C4-2B (cell line): ENCODE results near the gene TOB1.

Experiments
- H3K27ac ChIP-seq: fragments of 450-650 bp; 2 replicates; pipeline ENCODE4 v1.5.1; 2017
- ZFX ChIP-seq: fragments of 450-650 bp; IDR thresholded peaks from 2 replicates; pipeline ENCODE4 v1.6.1; 2017
- TF ChIP-seq, protein P1 (sequence below): fragments of 450-650 bp; conservative IDR thresholded peaks from 2 replicates; pipeline ENCODE4 v1.5.1; 2017; ENCODE audit warnings: mild to moderate bottlenecking

Gene TOB1

GRCh38 chr17:50892101-50892776, 26.1 kb upstream of the TOB1 start:
- no peak overlapping the region for H3K27ac ChIP-seq
- no peak for TF ChIP-seq ZFX
- TF ChIP-seq, protein P1, sequence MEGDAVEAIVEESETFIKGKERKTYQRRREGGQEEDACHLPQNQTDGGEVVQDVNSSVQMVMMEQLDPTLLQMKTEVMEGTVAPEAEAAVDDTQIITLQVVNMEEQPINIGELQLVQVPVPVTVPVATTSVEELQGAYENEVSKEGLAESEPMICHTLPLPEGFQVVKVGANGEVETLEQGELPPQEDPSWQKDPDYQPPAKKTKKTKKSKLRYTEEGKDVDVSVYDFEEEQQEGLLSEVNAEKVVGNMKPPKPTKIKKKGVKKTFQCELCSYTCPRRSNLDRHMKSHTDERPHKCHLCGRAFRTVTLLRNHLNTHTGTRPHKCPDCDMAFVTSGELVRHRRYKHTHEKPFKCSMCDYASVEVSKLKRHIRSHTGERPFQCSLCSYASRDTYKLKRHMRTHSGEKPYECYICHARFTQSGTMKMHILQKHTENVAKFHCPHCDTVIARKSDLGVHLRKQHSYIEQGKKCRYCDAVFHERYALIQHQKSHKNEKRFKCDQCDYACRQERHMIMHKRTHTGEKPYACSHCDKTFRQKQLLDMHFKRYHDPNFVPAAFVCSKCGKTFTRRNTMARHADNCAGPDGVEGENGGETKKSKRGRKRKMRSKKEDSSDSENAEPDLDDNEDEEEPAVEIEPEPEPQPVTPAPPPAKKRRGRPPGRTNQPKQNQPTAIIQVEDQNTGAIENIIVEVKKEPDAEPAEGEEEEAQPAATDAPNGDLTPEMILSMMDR: no peak

DNA sequence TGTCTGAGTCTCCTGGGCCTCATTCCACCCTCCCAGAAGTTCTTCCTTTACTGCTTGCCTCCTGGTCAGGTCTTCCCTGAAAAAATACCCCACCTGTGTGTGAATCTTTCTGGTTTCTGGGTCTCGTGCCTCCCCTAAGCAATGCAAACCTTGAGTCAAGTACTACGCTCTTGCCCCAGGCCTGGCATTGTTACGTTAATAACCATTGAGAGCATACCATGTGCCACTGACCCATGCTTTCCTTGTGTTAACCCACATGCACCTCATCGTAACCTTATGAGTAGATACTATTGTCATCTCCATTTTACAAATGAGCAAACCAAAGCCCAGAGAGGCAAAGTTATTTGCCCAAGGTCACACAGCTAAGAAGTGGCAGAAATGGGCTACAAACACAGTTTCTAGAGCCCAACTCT, 25.4 kb upstream of the TOB1 start:
- no peak for TF ChIP-seq ZFX
- TF ChIP-seq, protein P1: no peak
- H3K27ac ChIP-seq: no peak overlapping the region

GRCh38 chr17:50890675-50891516, 24.7 kb upstream of the TOB1 start:
- H3K27ac ChIP-seq: no peak overlapping the region
- TF ChIP-seq, protein P1: no peak
- no peak for TF ChIP-seq ZFX

DNA sequence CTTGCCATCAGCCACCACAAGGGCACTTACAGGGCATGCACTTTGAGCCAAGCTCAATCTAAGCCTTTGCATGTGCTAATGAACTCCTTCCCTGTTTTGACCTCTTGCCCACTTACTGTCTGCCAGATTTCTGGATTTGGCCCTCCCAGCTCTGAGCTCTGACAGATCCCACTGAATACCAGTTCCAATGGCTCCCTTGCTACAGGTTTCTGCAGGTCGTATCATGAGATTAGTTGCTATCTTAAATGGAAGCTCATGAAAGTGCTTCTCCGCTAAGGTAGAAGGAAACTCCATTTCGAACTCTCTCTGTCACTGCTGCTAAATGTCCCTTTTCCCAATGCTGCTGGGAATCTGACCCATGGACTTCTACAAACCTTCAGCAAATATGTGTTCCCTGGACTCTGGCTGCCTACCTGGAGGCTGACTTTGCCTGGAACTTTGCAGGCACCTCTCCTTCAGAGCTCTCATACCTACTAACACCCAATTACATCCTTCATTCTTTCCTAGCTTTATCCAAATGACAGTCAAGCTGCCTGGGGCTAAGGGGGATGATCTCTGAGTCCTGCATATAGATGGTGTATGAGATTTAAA, 23.5 kb upstream of the TOB1 start:
- H3K27ac ChIP-seq: no peak overlapping the region
- no peak for TF ChIP-seq ZFX
- TF ChIP-seq, protein P1: no peak

GRCh38 chr17:50887705-50888245, 21.6 kb upstream of the TOB1 start:
- no peak overlapping the region for H3K27ac ChIP-seq
- TF ChIP-seq, protein P1: no peak
- no peak for TF ChIP-seq ZFX

DNA sequence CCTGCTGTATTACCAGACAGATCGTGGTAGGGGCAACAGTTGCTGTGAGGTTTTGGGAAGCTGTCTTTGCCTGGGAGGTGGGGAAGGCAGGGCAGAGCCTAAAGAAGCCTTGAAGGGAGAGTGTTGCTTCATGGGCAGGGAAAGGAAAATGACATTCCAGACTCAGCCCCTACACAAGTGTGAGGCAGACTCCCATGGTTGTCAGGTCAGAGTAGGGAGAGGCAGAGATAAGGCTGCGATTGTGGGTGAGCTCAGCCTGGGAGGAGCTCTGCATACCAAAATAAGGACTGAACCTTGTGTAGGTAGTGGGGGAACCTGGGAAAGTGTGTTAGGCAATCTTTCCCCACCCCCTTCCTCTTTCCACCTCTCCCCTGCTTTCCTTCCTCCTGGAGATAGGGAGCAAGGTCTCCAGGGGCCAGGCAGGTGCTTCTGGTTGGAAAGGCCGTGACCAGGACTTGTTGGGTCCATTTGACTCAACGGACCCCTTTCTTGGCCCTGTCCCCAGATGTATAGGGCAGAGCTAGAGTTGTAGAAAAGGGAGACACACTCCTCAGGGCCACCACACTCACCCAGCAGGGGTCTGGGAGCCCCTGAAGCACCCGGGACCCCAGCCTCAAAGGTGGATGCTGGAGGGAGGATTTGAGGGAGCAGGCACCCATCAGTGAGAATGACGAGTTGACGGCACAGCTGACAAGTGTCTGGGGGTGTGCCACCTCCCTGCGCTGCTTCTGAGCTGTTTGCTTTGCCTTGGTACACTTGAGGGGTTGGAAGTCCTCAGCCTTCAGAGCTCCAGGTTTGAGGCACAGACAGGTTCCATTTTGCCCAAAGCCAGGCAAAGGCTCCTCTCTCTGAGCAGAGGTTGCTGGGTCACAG, 18.5 kb upstream of the TOB1 start:
- H3K27ac ChIP-seq: no peak overlapping the region

More for the DNA sequence above, 18.5 kb upstream of the TOB1 start:
- TF ChIP-seq ZFX: no peak
- TF ChIP-seq, protein P1: no peak
